ENCODE data around the gene NFIB.

DNA sequence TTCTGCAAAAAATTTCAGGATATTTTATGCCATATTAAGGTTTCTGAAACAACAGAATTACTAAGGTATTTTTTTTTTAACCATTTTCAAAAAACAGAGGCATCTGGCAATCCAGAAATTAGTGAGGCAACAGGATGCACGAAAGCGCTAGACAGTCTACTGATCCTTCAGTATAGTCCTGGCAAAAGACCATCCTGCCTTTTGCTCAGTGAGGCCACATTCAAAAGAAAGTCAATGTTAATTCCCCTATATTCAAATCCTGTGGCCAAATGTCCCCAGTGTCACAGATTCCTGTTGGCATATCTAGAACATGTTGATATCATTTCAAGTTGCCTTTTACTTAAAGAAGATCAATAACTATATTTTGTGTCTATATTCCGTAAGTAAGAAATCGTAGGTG lies 13.1 kb upstream of the NFIB start:
- TF ChIP-seq, protein P1, sequence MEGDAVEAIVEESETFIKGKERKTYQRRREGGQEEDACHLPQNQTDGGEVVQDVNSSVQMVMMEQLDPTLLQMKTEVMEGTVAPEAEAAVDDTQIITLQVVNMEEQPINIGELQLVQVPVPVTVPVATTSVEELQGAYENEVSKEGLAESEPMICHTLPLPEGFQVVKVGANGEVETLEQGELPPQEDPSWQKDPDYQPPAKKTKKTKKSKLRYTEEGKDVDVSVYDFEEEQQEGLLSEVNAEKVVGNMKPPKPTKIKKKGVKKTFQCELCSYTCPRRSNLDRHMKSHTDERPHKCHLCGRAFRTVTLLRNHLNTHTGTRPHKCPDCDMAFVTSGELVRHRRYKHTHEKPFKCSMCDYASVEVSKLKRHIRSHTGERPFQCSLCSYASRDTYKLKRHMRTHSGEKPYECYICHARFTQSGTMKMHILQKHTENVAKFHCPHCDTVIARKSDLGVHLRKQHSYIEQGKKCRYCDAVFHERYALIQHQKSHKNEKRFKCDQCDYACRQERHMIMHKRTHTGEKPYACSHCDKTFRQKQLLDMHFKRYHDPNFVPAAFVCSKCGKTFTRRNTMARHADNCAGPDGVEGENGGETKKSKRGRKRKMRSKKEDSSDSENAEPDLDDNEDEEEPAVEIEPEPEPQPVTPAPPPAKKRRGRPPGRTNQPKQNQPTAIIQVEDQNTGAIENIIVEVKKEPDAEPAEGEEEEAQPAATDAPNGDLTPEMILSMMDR (IDR thresholded peaks at IDR 0.05) = no peak
- no peak for TF ChIP-seq POLR2A (IDR thresholded peaks at IDR 0.05)
- TF ChIP-seq EP300 (IDR thresholded peaks at IDR 0.05) = no peak
- no peak for TF ChIP-seq POLR2AphosphoS5 (IDR thresholded peaks at IDR 0.05)

All from gastroesophageal sphincter (tissue), 3 donors.